ENCODE measurements around the gene KRTAP2-4.

GRCh38 chr17:41098042-41098441, 32.4 kb upstream of the KRTAP2-4 start, which contains the start of gene KRTAP4-8:
- TF ChIP-seq CTCF (IDR thresholded peaks at IDR 0.05; ENCODE audit: low read depth, low read length) (no peak), EZH2phosphoT487 (IDR thresholded peaks at IDR 0.05; ENCODE audit: low read depth) (no peak)

Measured in OCI-LY3 (cell line).